ENCODE data around the gene CALCOCO2.
"Not testable (repeated sequence)": the region's sequence is repeated elsewhere in the genome, so short reads cannot be mapped to it uniquely, and the experiment has no call there.

CALCOCO2 gene

DNA sequence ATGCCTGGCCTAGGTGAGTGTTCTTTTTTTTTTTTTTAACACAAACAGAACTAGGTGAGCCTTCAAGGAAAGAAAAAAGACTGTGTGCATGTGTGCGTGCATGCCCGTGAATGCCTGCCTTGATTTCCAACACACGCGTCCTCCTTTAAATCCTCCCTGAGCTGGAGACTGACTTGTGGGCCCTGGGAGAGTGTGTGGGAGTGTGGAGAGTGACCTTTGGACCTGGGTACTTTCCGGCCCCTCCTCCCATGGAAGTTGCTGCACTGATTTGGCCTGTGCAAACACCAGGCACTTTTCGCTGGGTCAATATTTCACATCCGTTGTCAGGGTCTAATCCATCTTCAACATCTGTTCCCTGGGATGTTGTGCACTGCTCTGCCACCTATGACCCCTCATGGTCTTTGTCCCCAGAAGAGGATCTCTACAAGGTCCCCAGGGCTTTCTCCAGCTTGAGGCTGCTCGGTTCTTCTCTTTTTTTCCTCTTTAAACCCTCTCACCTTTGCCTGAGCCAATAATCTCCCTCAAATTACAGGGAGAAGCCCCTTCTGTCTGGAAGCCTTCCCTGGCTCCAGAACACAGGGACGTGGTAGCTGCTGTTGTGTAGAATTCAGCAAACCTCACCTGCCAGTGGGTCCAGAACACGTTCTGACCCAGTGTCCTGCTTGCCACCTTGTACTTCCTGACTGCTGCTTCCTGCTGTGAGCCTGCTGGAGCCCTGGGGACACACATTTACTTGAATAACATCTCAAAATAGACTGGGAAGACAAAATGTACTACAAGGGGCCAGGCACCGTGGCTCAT lies 40.9 kb downstream of the CALCOCO2 start:
- no peak for DNase-seq (ENCODE audit: extremely low read depth in 1 of 2, low read depth in 1 of 2)

DNA sequence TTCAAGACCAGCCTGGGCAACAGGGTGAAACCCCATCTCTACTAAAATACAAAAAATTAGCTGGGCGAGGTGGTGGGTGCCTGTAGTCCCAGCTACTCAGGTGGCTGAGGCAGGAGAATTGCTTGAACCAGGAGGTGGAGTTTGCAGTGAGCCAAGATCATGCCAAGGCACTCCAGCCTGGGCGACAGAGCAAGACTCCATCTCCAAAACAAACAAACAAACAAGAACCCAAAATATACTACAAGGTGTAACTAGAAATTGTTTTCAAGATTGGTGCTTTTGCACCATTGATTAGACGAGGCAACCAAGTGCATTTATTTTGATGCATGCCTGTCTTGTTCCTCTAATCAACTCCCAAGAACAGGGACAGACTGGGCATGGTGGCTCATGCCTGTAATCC lies 41.6 kb downstream of the CALCOCO2 start:
- not testable (repeated sequence) for DNase-seq (ENCODE audit: extremely low read depth in 1 of 2, low read depth in 1 of 2)

DNA sequence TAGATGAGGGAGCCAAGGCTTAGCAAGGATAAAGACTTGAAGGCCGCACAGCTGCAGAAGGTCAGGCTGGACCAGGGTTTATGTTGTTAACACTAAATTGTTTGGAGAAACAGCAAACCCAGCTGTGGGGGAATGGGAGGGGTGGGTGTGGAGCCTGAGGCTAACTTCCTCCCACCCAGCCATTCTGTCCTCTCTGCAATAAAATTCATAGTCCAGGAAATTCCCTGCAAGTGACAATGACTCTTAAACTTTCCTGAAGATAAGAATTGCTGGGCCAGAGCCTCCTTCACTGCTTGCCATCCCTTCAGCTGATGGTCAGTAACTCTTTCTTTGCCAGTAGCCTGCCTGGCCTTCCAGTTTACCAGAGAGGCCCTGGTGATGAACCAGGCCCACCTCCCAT lies 42.4 kb downstream of the CALCOCO2 start:
- DNase-seq (ENCODE audit: extremely low read depth in 1 of 2, low read depth in 1 of 2) = no peak

DNA sequence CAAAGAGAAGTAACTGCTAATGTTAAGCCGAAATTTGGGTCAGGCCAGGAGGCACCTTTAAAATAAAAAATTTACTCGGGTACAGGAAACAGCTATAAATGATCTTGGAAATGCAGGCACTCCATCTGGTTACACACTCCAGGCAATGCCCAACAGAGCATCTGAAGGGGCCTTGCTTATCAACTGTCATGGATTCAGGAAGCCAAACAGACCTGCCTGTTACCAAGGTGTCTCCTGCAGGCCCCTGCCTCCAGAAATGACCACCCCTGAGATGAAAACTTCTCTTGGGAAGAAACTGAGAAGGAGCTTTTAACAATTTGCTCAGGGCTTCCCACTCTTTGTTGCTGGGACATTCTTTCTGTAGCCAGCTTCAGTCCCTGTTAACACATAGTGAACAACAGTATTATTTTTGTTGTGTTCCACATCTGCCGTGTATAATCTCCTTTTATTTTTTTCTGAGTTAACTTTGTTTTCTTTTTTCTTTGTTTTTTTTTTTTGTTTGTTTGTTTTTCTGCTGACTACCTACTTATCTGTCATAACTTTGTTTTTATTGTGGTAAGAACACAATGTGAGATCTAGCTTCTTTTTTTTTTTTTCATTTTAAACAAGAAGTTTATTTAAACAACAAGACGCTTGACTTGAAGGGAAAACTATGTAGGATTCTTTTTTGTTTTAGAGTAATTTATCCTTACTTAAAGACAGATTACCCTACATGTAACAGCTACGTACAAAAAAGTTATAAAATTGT lies 43.0 kb downstream of the CALCOCO2 start:
- no peak for DNase-seq (ENCODE audit: extremely low read depth in 1 of 2, low read depth in 1 of 2)

DNA sequence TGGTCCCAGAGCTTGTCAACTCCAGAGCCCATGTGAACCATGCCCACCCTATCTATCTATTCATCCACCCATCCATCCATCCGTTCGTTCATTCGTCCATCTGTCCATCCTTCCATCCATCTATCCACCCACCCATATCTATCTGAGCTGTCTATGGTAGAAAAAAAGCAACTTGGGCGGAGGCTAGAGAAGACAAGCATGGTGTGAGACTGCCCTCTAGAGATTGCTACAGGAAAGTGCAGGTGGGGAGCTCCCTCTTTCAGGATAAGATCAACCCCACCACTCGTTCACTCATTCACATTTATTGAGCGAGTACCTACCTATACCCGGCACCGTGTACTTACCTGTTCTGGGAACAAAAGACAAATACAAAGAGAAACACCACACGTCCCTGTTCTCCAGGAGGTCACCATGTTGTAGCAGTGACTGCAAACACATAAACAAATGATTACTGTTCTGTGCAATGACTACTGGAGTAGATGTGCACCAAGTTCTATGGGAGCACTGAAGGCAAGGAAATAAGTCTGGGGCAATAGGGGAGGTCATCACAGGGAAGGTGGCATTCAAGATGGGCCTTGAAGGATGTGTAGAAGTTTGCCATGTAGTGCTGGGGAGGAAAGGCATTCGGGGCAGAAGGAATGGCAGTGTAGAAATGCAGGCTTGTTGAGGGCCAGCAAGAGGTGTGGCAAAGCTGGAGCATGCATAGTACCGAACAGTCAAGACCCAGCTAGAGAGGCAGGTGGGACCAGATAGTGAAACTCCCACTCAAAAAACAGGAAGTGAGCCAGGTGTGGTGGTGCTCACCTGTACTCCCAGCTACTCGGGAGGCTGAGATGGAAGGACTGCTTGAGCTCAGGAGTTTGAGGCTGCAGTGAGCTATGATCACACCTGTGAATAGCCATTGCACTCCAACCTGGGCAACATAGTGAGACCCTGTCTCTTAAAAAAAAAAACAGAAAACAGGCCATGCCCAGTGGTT lies 48.4 kb downstream of the CALCOCO2 start:
- DNase-seq (ENCODE audit: extremely low read depth in 1 of 2, low read depth in 1 of 2) = peak; percentile 14 to 17

DNA sequence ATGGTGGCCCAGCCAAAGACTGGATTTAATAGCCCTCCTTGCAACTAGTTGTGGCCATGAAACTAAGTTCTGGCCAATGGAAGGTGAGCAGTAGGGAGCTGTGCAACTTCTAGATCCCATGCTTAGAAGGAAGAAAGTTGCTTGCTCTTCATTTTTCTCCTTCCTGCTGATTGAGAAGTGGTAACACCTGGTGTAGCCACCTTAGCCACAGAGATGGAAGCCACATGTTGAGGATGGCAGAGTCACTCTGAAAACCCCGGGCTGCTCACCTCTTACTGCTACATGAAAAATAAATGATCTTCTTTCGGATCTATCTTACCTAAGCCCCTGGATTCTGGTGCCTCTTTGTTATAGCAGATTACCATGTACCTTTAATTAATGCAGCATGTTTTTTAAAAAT lies 51.4 kb downstream of the CALCOCO2 start:
- no peak for DNase-seq (ENCODE audit: extremely low read depth in 1 of 2, low read depth in 1 of 2)

DNA sequence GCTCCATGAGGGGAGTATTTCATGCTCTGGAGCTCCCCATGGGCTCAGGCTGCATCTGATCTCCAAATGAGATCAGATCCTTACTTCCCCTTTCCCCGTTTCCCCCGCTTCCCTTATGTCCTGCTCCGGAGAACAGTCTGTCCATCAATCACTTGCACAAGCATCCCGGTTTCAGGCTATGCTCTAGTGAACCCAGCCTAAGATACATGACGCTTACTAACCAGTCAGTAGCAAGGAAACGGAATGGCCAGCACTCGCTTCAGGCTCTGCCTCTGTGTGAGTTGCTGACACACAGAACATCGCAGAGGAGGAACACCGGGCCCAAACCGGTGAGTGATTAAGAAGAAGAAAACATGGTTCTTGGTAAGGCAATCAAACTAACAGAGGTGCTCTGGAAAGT lies 52.3 kb downstream of the CALCOCO2 start:
- no peak for DNase-seq (ENCODE audit: extremely low read depth in 1 of 2, low read depth in 1 of 2)

DNA sequence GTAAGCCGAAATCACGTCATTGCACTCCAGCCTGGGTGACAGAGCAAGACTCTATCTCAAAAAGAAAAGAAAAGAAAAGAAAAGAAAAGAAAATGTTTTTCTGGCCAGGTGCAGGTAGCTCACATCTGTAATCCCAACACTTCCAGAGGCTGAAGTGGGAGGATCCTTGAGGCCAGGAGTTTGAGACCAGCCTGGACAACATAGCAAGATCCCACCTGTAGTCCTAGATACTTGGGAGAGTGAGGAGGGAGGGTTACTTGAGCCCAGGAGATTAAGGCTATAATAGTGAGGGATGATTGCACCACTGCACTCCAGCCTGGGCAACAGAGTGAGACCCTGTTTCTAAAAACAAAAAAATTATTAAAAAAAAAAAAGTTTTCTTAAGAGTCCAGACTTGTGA lies 59.3 kb downstream of the CALCOCO2 start:
- DNase-seq (ENCODE audit: extremely low read depth in 1 of 2, low read depth in 1 of 2) = no peak

DNA sequence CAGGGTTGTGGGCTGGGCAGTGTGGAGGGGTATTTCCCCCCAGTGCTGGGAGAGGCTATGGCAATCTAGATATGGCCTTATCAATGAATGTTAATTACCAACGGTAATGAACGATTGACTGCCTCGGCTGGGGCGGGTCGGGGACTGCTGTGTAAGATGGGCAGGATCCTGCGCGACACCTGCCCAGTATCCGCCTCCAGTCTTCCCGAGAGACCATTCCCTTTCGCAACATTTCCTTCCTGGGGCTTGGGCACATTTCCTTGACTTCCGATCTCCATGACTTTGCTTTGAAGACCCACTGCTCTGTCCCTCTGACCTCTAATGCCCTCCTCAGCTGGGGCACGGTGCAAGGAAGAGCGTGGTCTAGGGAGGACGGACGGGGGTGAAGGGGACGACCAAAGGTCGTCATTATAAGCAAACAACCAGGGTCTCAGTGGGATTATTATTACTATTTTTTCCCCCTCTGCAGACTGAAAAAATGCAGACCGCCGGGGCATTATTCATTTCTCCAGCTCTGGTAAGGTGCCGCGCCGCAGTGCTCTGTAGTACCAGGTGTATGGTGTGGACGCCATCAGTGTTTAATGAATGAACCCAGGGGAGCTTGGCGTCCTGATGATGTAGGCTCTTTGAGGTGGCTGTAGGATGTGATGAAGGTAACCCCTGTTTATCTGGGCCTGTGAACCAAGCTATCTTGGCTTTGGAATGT lies 62.3 kb downstream of the CALCOCO2 start:
- no peak for DNase-seq (ENCODE audit: extremely low read depth in 1 of 2, low read depth in 1 of 2)

DNA sequence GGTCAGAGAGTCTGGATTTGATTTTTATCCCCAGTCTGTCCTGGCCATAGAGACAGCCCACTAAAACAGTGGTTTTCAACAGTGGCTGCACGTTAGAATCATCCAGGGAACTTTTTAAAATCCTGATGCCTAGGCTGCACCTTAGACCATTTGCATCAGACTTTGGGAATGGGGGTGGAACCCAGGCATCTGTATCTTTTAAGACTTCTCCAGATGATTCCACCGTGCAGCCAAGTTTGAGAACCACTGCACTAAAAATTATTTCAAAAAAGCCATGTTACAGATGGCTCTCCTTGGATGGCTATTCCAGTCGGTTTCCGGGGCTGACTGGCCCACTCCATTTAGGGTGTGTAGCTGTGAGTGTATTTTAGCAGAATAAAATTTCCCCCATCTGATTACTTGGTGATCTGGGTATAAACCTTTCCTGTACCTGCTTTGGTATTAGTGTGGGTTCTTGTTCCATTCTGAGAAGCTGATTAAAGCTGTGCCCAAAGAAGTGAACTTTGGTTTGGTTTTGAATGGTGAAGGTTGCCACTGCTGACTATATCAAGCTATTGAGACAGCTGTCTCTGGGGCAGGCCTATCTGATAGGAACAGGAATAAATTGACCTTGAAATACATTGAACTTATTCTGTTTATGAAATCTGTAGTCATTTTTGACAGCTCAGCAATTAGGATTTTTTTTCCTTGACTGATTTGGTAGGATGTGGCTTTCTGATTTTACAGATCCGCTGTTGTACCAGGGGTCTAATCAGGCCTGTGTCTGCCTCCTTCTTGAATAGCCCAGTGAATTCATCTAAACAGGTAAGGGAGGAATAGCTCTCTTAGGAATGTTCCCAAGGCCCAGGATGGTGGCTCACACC lies 63.0 kb downstream of the CALCOCO2 start:
- no peak for DNase-seq (ENCODE audit: extremely low read depth in 1 of 2, low read depth in 1 of 2)

DNA sequence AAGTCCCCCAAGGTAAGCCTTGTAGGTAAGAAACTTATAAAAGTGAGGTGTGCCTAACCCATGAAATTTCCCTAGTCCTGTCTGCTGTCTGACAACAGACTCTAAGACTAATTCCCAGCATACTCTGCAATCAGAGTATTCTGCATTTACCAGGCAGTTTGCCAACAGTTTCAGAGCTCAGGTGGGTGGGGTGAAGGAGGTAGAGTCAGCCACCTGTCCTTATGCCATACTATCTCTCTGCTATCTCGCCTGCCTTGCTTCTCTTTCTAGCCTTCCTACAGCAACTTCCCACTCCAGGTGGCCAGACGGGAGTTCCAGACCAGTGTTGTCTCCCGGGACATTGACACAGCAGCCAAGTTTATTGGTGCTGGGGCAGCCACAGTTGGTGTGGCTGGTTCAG lies 64.1 kb downstream of the CALCOCO2 start:
- no peak for DNase-seq (ENCODE audit: extremely low read depth in 1 of 2, low read depth in 1 of 2)

DNA sequence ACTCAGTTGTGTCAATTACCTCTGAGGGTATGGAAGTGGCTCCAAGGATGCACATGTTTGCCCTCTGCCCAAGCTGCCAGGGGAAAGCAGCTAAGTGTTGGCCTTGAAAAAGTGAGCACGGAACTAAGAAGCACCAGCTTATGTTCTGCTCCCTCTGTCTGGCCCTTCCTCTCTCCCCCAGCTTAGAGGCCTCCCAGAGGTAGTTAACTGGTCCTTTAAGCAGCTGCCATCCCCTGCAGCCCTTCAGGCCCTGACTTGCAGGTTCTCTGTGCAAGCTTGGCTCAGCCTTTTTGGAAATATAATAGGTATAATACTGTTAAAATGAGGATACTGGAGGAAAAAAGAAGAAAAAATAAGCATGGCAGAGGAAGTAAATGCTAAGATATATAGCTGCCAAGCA lies 70.4 kb downstream of the CALCOCO2 start:
- no peak for DNase-seq (ENCODE audit: extremely low read depth in 1 of 2, low read depth in 1 of 2)

DNA sequence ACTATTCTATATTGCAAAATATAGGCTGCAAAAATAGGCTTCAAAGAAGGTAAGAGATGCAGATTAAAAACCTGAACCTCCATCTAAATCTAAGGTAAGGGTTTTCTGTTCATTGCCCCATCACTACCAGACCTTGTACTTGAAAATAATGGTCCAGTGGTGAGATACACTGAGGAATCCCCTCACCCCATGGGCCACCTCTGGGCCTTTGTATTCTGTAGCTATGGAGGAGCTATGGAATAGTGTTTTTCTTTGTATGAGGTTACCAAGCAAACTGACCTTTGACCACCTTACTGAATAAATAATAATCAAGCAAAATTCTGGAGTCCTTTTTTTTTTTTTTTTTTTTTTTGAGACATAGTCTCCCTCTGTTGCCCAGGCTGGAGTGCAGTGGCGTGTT lies 72.6 kb downstream of the CALCOCO2 start:
- DNase-seq (ENCODE audit: extremely low read depth in 1 of 2, low read depth in 1 of 2) = no peak

DNA sequence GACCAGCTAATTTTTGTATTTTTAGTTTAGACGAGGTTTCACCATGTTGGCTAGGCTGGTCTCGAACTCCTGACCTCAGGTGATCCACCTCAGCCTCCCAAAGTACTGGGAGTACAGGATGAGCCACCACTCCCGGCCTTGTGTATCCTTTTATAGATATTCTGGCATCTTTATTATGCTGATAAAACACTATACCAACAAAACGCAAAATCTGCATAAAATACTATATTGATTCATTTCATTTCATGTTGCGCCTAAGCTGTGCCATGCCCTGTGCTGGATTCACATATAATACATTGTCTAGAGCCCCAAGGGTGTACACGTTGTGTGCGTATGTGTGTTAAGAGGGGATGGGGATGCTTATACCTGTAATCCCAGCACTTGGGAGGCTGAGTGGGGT lies 73.6 kb downstream of the CALCOCO2 start:
- no peak for DNase-seq (ENCODE audit: extremely low read depth in 1 of 2, low read depth in 1 of 2)

DNA sequence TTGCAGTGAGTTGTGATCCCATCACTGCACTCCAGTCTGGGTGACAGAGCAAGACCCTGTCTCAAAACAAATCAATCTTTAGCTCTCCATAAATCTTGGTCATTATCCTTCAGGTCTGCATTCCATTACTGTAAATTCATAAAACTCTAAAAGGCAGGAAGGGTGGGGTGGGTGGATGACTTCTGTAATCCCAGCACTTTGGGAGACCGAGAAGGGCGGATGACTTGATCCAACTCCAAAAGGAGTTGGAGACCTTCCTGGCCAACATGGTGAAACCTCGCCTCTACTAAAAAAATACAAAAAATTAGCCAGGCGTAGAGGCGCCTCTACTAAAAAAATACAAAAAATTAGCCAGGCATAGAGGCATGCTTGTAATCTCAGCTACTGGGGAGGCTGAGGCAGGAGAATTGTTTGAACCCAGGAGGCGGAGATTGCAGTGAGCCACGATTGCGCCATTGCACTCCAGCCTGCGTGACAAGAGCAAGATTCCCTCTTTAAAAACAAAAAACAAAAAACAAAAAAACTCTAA lies 75.2 kb downstream of the CALCOCO2 start:
- no peak for DNase-seq (ENCODE audit: extremely low read depth in 1 of 2, low read depth in 1 of 2)

DNA sequence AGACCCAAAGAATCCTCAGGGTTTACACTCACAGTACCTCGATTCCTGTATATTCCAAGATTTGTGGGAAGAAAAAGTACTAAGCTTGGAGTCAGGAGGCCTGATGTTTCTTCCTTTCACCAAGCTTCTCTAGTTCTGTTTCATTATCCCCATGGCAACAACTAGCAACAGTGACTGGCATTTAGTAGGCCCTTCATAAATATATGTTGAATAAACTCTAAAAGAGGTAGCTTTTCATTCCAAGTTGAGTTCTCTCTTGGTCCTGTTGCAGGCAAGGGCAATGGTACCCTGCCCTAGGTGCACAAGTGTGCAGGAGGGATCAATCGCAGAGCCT lies 76.8 kb downstream of the CALCOCO2 start:
- no peak for DNase-seq (ENCODE audit: extremely low read depth in 1 of 2, low read depth in 1 of 2)

DNA sequence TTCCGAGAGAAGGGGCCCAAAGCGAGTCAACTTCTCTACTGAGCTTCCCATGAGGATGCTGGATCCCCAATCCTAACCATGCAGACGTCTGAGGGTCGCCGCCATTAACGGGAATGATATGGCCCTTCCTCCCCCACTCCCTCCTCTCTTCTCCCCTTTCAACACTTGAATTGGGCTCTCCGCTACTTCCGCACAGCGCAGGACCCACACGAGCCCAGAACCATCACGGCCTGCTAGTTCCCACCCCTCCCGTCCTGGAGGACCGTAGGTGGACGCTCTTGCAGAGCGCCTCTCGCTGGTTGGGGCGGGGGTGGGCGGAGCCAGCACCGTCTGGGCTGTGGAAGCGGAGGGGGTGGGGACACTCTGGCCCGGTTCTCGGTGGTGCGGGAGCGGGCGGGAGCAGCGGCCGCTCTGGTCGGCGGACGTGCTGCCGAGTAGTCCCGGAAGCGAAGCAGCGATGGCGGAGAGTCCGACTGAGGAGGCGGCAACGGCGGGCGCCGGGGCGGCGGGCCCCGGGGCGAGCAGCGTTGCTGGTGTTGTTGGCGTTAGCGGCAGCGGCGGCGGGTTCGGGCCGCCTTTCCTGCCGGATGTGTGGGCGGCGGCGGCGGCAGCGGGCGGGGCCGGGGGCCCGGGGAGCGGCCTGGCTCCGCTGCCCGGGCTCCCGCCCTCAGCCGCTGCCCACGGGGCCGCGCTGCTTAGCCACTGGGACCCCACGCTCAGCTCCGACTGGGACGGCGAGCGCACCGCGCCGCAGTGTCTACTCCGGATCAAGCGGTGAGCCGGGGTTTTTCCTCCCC lies 77.4 kb downstream of the CALCOCO2 start, which contains the start of gene UBE2Z:
Gene UBE2Z (plus strand): TSS at position 361 of the 797 bp plus-strand sequence. CDS start 97 bp downstream, at position 458.
- DNase-seq (ENCODE audit: extremely low read depth in 1 of 2, low read depth in 1 of 2) = peak; percentile 68 to 83

DNA sequence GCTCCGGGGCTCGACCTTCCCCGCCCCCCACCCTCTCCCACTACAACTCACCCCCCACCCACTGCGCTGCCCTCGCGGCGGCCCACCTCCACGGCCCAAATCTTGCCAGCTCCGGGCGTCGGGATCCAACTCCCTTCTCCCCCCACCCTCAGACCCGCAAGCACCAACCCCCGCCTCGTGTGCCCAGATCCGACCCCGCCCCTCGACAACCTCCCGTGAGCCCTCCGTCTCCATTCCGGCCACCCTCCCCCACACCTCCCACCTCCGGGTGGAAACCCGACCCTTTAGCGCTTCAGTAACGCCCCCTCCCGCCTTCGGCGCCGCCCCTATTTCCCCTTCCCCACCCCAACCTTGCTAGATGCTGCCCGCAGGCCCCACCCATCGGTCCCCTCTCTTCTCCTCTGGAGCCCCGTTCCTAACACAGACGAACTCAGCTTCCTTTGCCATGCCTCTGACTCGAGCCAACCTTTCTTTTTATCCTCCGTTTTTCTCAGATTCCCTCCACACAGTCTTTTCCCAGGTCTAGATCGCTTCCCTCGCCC lies 78.1 kb downstream of the CALCOCO2 start:
- DNase-seq (ENCODE audit: extremely low read depth in 1 of 2, low read depth in 1 of 2) = peak; percentile 74

All from activated CD8-positive, alpha-beta memory T cell treated with anti-CD3 and anti-CD28 coated beads for 1 hour (primary cell).